ENCODE measurements around the gene OBSCN. TPM values are rescaled to one million over a fixed set of nuclear protein-coding genes. Genes with fewer than 3 reads are reported as not detected.

OBSCN gene
- total and polyA plus RNA-seq, 12 donors: 176 to 639 (median 407) TPM

GRCh38 chr1:228295981-228296380, 88.1 kb downstream of the OBSCN start:
- 64 to 75% methylated on average over 2 of the region's 2 CpGs for WGBS, 2 donors
- peaks cover 0 to 4% (median 0%) of the 10 kb centered on the region in 11 donors for H3K9me3 ChIP-seq
- H3K36me3 ChIP-seq: peaks cover 0 to 100% (median 13%) of the 10 kb centered on the region in 9 donors
- H3K27me3 ChIP-seq: no peaks in the 10 kb centered on the region
- ATAC-seq (no peak), DNase-seq (no peak)
- H3K4me1 ChIP-seq: peaks cover 0 to 5% (median 0%) of the 10 kb centered on the region in 9 donors
- intact Hi-C loops (cut with DNase I): no loop called here
- H3K27ac ChIP-seq: no peak overlapping the region
- no peak for TF ChIP-seq CTCF (IDR thresholded peaks at IDR 0.05)
- no peak overlapping the region for H3K4me3 ChIP-seq

GRCh38 chr1:228297242-228297641, 89.4 kb downstream of the OBSCN start:
- Histone ChIP-seq H3K4me1 (peaks cover 0 to 5% (median 0%) of the 10 kb centered on the region in 9 donors), H3K36me3 (peaks cover 0 to 100% (median 21%) of the 10 kb centered on the region in 9 donors), H3K27me3 (no peaks in the 10 kb centered on the region), H3K27ac (no peak overlapping the region), H3K4me3 (no peak overlapping the region), H3K9me3 (peaks cover 0 to 17% (median 9%) of the 10 kb centered on the region in 11 donors)
- no peak for DNase-seq
- no peak for TF ChIP-seq CTCF (IDR thresholded peaks at IDR 0.05)
- WGBS, 2 donors: 96 to 98% methylated on average over 2 of the region's 2 CpGs
- intact Hi-C loops (cut with DNase I): no loop called here
- ATAC-seq: no peak

- Histone ChIP-seq H3K27me3 (no peaks in the 10 kb centered on the region), H3K36me3 (peaks cover 0 to 100% (median 23%) of the 10 kb centered on the region in 9 donors), H3K27ac (no peak overlapping the region), H3K4me3 (no peak overlapping the region), H3K4me1 (peaks cover 0 to 5% (median 0%) of the 10 kb centered on the region in 9 donors), H3K9me3 (peaks cover 0 to 22% (median 14%) of the 10 kb centered on the region in 11 donors)
- intact Hi-C loops (cut with DNase I): no loop called here
- peak in 2 of 8 donors; percentile 32 to 50 for ATAC-seq
- peak in 1 of 2 donors; percentile 14 for DNase-seq
- TF ChIP-seq CTCF (IDR thresholded peaks at IDR 0.05): no peak
- WGBS, 2 donors: 75 to 79% methylated on average over 2 of the region's 2 CpGs
These were observed 90.0 kb downstream of the OBSCN start for GRCh38 chr1:228297822-228298221.

GRCh38 chr1:228298471-228298870, 90.6 kb downstream of the OBSCN start:
- no peak for TF ChIP-seq CTCF (IDR thresholded peaks at IDR 0.05)
- peaks cover 0 to 5% (median 0%) of the 10 kb centered on the region in 9 donors for H3K4me1 ChIP-seq
- H3K9me3 ChIP-seq: peaks cover 0 to 28% (median 16%) of the 10 kb centered on the region in 11 donors
- no peak overlapping the region for H3K27ac ChIP-seq
- no peak overlapping the region for H3K4me3 ChIP-seq
- no peak for ATAC-seq
- no peak for DNase-seq
- peaks cover 0 to 100% (median 23%) of the 10 kb centered on the region in 9 donors for H3K36me3 ChIP-seq
- H3K27me3 ChIP-seq: no peaks in the 10 kb centered on the region
- 91% methylated on average over 6 of the region's 6 CpGs for WGBS, 2 donors
- intact Hi-C loops (cut with DNase I): no loop called here
